ENCODE measurements around the gene SYTL2.

SYTL2 gene

GRCh38 chr11:85805387-85805786, 5.6 kb downstream of the SYTL2 start:
- Histone ChIP-seq H3K4me1 (ENCODE audit: insufficient read depth, low read length) (0 out of 2 replicates have a peak, but pooled peaks cover 3% of the 10 kb centered on the region), H3K4me3 (ENCODE audit: low read length) (no peak overlapping the region), H3K9ac (ENCODE audit: low read depth, low read length) (no peak overlapping the region), H3K9me3 (ENCODE audit: insufficient read depth, low read depth, low read length) (no peaks in the 10 kb centered on the region), H3K27ac (ENCODE audit: low read length) (no peak overlapping the region), H3K27me3 (ENCODE audit: insufficient read depth, low read length) (peaks cover 17% of the 10 kb centered on the region), H3K36me3 (ENCODE audit: insufficient read depth, low read depth, low read length) (no peaks in the 10 kb centered on the region)

GRCh38 chr11:85803920-85804319, 7.0 kb downstream of the SYTL2 start:
- Histone ChIP-seq H3K27me3 (ENCODE audit: insufficient read depth, low read length) (peaks cover 2% of the 10 kb centered on the region), H3K9me3 (ENCODE audit: insufficient read depth, low read depth, low read length) (no peaks in the 10 kb centered on the region), H3K27ac (ENCODE audit: low read length) (no peak overlapping the region), H3K9ac (ENCODE audit: low read depth, low read length) (no peak overlapping the region), H3K36me3 (ENCODE audit: insufficient read depth, low read depth, low read length) (no peaks in the 10 kb centered on the region), H3K4me1 (ENCODE audit: insufficient read depth, low read length) (0 out of 2 replicates have a peak, but pooled peaks cover 3% of the 10 kb centered on the region), H3K4me3 (ENCODE audit: low read length) (no peak overlapping the region)

- Histone ChIP-seq H3K27ac (ENCODE audit: low read length) (no peak overlapping the region), H3K4me3 (ENCODE audit: low read length) (no peak overlapping the region), H3K9me3 (ENCODE audit: insufficient read depth, low read depth, low read length) (no peaks in the 10 kb centered on the region), H3K27me3 (ENCODE audit: insufficient read depth, low read length) (no peaks in the 10 kb centered on the region), H3K4me1 (ENCODE audit: insufficient read depth, low read length) (0 out of 2 replicates have a peak, but pooled peaks cover 3% of the 10 kb centered on the region), H3K36me3 (ENCODE audit: insufficient read depth, low read depth, low read length) (no peaks in the 10 kb centered on the region), H3K9ac (ENCODE audit: low read depth, low read length) (no peak overlapping the region)
Measured at GRCh38 chr11:85803303-85803702, 7.6 kb downstream of the SYTL2 start.

- Histone ChIP-seq H3K9ac (ENCODE audit: low read depth, low read length) (no peak overlapping the region), H3K36me3 (ENCODE audit: insufficient read depth, low read depth, low read length) (no peaks in the 10 kb centered on the region), H3K27ac (ENCODE audit: low read length) (no peak overlapping the region), H3K4me1 (ENCODE audit: insufficient read depth, low read length) (no peaks in the 10 kb centered on the region), H3K9me3 (ENCODE audit: insufficient read depth, low read depth, low read length) (no peaks in the 10 kb centered on the region), H3K27me3 (ENCODE audit: insufficient read depth, low read length) (no peaks in the 10 kb centered on the region), H3K4me3 (ENCODE audit: low read length) (no peak overlapping the region)
Measured at GRCh38 chr11:85801527-85801926, 9.4 kb downstream of the SYTL2 start.

- Histone ChIP-seq H3K36me3 (ENCODE audit: insufficient read depth, low read depth, low read length) (no peaks in the 10 kb centered on the region), H3K4me3 (ENCODE audit: low read length) (no peak overlapping the region), H3K27ac (ENCODE audit: low read length) (no peak overlapping the region), H3K9me3 (ENCODE audit: insufficient read depth, low read depth, low read length) (no peaks in the 10 kb centered on the region), H3K4me1 (ENCODE audit: insufficient read depth, low read length) (no peaks in the 10 kb centered on the region), H3K27me3 (ENCODE audit: insufficient read depth, low read length) (no peaks in the 10 kb centered on the region), H3K9ac (ENCODE audit: low read depth, low read length) (no peak overlapping the region)
Measured at GRCh38 chr11:85800595-85801342, 10.2 kb downstream of the SYTL2 start.

GRCh38 chr11:85799142-85799541, 11.8 kb downstream of the SYTL2 start:
- Histone ChIP-seq H3K27me3 (ENCODE audit: insufficient read depth, low read length) (no peaks in the 10 kb centered on the region), H3K9ac (ENCODE audit: low read depth, low read length) (no peak overlapping the region)

GRCh38 chr11:85798361-85798760, 12.6 kb downstream of the SYTL2 start:
- Histone ChIP-seq H3K4me3 (ENCODE audit: low read length) (no peak overlapping the region), H3K4me1 (ENCODE audit: insufficient read depth, low read length) (no peaks in the 10 kb centered on the region), H3K9me3 (ENCODE audit: insufficient read depth, low read depth, low read length) (no peaks in the 10 kb centered on the region), H3K27me3 (ENCODE audit: insufficient read depth, low read length) (no peaks in the 10 kb centered on the region), H3K27ac (ENCODE audit: low read length) (no peak overlapping the region), H3K36me3 (ENCODE audit: insufficient read depth, low read depth, low read length) (no peaks in the 10 kb centered on the region), H3K9ac (ENCODE audit: low read depth, low read length) (no peak overlapping the region)

More at GRCh38 chr11:85799142-85799541, 11.8 kb downstream of the SYTL2 start:
- no peaks in the 10 kb centered on the region for H3K9me3 ChIP-seq (ENCODE audit: insufficient read depth, low read depth, low read length)
- no peak overlapping the region for H3K27ac ChIP-seq (ENCODE audit: low read length)
- H3K4me1 ChIP-seq (ENCODE audit: insufficient read depth, low read length), result no peaks in the 10 kb centered on the region
- no peaks in the 10 kb centered on the region for H3K36me3 ChIP-seq (ENCODE audit: insufficient read depth, low read depth, low read length)
- no peak overlapping the region for H3K4me3 ChIP-seq (ENCODE audit: low read length)

- Histone ChIP-seq H3K27me3 (ENCODE audit: insufficient read depth, low read length) (no peaks in the 10 kb centered on the region), H3K4me1 (ENCODE audit: insufficient read depth, low read length) (no peaks in the 10 kb centered on the region), H3K36me3 (ENCODE audit: insufficient read depth, low read depth, low read length) (no peaks in the 10 kb centered on the region), H3K9ac (ENCODE audit: low read depth, low read length) (no peak overlapping the region), H3K9me3 (ENCODE audit: insufficient read depth, low read depth, low read length) (no peaks in the 10 kb centered on the region), H3K4me3 (ENCODE audit: low read length) (no peak overlapping the region), H3K27ac (ENCODE audit: low read length) (no peak overlapping the region)
Measured at GRCh38 chr11:85795712-85796487, 15.0 kb downstream of the SYTL2 start.

GRCh38 chr11:85791409-85791990, 19.4 kb downstream of the SYTL2 start:
- Histone ChIP-seq H3K9ac (ENCODE audit: low read depth, low read length) (no peak overlapping the region), H3K4me1 (ENCODE audit: insufficient read depth, low read length) (peaks cover 3% of the 10 kb centered on the region; the same call in 1 of the 2 replicates), H3K27ac (ENCODE audit: low read length) (no peak overlapping the region), H3K36me3 (ENCODE audit: insufficient read depth, low read depth, low read length) (no peaks in the 10 kb centered on the region), H3K4me3 (ENCODE audit: low read length) (no peak overlapping the region), H3K27me3 (ENCODE audit: insufficient read depth, low read length) (no peaks in the 10 kb centered on the region), H3K9me3 (ENCODE audit: insufficient read depth, low read depth, low read length) (no peaks in the 10 kb centered on the region)

GRCh38 chr11:85787809-85788760, 22.9 kb downstream of the SYTL2 start:
- peaks cover 3% of the 10 kb centered on the region; the same call in 1 of the 2 replicates for H3K4me1 ChIP-seq (ENCODE audit: insufficient read depth, low read length)
- no peaks in the 10 kb centered on the region for H3K9me3 ChIP-seq (ENCODE audit: insufficient read depth, low read depth, low read length)
- no peaks in the 10 kb centered on the region for H3K36me3 ChIP-seq (ENCODE audit: insufficient read depth, low read depth, low read length)
- H3K27me3 ChIP-seq (ENCODE audit: insufficient read depth, low read length), result no peaks in the 10 kb centered on the region
- no peak overlapping the region for H3K27ac ChIP-seq (ENCODE audit: low read length)
- no peak overlapping the region for H3K4me3 ChIP-seq (ENCODE audit: low read length)
- H3K9ac ChIP-seq (ENCODE audit: low read depth, low read length), result no peak overlapping the region

- H3K27ac ChIP-seq (ENCODE audit: low read length), result no peak overlapping the region
- H3K27me3 ChIP-seq (ENCODE audit: insufficient read depth, low read length), result no peaks in the 10 kb centered on the region
- H3K36me3 ChIP-seq (ENCODE audit: insufficient read depth, low read depth, low read length), result no peaks in the 10 kb centered on the region
- H3K4me3 ChIP-seq (ENCODE audit: low read length), result no peak overlapping the region
- 0 out of 2 replicates have a peak, but pooled peaks cover 5% of the 10 kb centered on the region for H3K9me3 ChIP-seq (ENCODE audit: insufficient read depth, low read depth, low read length)
- no peak overlapping the region for H3K9ac ChIP-seq (ENCODE audit: low read depth, low read length)
- H3K4me1 ChIP-seq (ENCODE audit: insufficient read depth, low read length), result peaks cover 3% of the 10 kb centered on the region; the same call in 1 of the 2 replicates
Measured at GRCh38 chr11:85787168-85787567, 23.8 kb downstream of the SYTL2 start.
